GM12872 (cell line): Measurements from ENCODE around the gene NFIX.

Experiments used
- CTCF ChIP-seq: IDR thresholded peaks from 3 replicates; pipeline ENCODE4 v1.5.1; 2011; ENCODE audit warnings: low read depth, mild to moderate bottlenecking, low read length, moderate library complexity; ENCODE audit not compliant: insufficient read depth

Gene NFIX

GRCh38 chr19:13043285-13043684 is 48.0 kb downstream of the NFIX start:
- TF ChIP-seq CTCF = no peak

GRCh38 chr19:13044231-13044836 is 49.1 kb downstream of the NFIX start:
- TF ChIP-seq CTCF = no peak

- no peak for TF ChIP-seq CTCF
Observed at GRCh38 chr19:13045812-13046211, 50.5 kb downstream of the NFIX start.

GRCh38 chr19:13047374-13047773 is 52.1 kb downstream of the NFIX start:
- TF ChIP-seq CTCF = no peak

GRCh38 chr19:13050274-13050673 is 55.0 kb downstream of the NFIX start:
- no peak for TF ChIP-seq CTCF

GRCh38 chr19:13051557-13052165 is 56.4 kb downstream of the NFIX start:
- no peak for TF ChIP-seq CTCF

- TF ChIP-seq CTCF = no peak
Observed at GRCh38 chr19:13052447-13053175, 57.3 kb downstream of the NFIX start.
